NCI-H524 treated with DMSO at 0.1 percent for 48 hours (cell line): ENCODE results near the gene RALGPS1.
A peak's percentile ranks its signal among the peaks of the same experiment; 100 is the strongest.
"Not testable (repeated sequence)": the region's sequence is repeated elsewhere in the genome, so short reads cannot be mapped to it uniquely, and the experiment has no call there.

Experiments
- DNase-seq: peaks from one replicate; lab custom pipeline; 2025; lab: John Stamatoyannopoulos, UW

The RALGPS1 gene

GRCh38 chr9:126988857-126989256 is 74.3 kb downstream of the RALGPS1 start:
- DNase-seq, result no peak

- no peak for DNase-seq
Measured at GRCh38 chr9:126989847-126990842, 75.6 kb downstream of the RALGPS1 start.

- no peak for DNase-seq
Measured at GRCh38 chr9:126991183-126991582, 76.6 kb downstream of the RALGPS1 start.

GRCh38 chr9:126992427-126992826 is 77.8 kb downstream of the RALGPS1 start:
- DNase-seq, result no peak

- DNase-seq, result no peak
Measured at GRCh38 chr9:126999315-127000068, 84.9 kb downstream of the RALGPS1 start.

GRCh38 chr9:127004946-127005769 is 90.6 kb downstream of the RALGPS1 start:
- DNase-seq, result no peak

GRCh38 chr9:127005770-127006314 is 91.3 kb downstream of the RALGPS1 start:
- no peak for DNase-seq

GRCh38 chr9:127007638-127008037 is 93.1 kb downstream of the RALGPS1 start:
- DNase-seq, result no peak

- DNase-seq, result no peak
Measured at GRCh38 chr9:127008076-127008475, 93.5 kb downstream of the RALGPS1 start.

- no peak for DNase-seq
Measured at GRCh38 chr9:127011772-127012171, 97.2 kb downstream of the RALGPS1 start.

GRCh38 chr9:127012250-127012649 is 97.7 kb downstream of the RALGPS1 start:
- DNase-seq, result no peak

- no peak for DNase-seq
Measured at GRCh38 chr9:127013597-127013996, 99.0 kb downstream of the RALGPS1 start.

GRCh38 chr9:127014216-127014909 is 99.8 kb downstream of the RALGPS1 start:
- no peak for DNase-seq

- no peak for DNase-seq
Measured at GRCh38 chr9:127014910-127015540, 100.4 kb downstream of the RALGPS1 start.

GRCh38 chr9:127015921-127016512 is 101.4 kb downstream of the RALGPS1 start:
- DNase-seq, result peak; percentile 81

- not testable (repeated sequence) for DNase-seq
Measured at GRCh38 chr9:127017979-127018378, 103.4 kb downstream of the RALGPS1 start.

- DNase-seq, result no peak
Measured at GRCh38 chr9:127018935-127019334, 104.4 kb downstream of the RALGPS1 start.

- DNase-seq, result no peak
Measured at GRCh38 chr9:127020036-127020801, 105.6 kb downstream of the RALGPS1 start.

GRCh38 chr9:127020802-127021078 is 106.2 kb downstream of the RALGPS1 start:
- DNase-seq, result no peak
